SU-DHL-6 (cell line): ENCODE measurements around the gene MAPKAPK2.

ENCODE experiments used
- H2AFZ ChIP-seq: fragments of 200-600 bp; sonication (generic); 2 replicates; pipeline ENCODE4 v1.6.1; 2014; ENCODE audit warnings: low read depth, mild to moderate bottlenecking, moderate library complexity, mixed read lengths, antibody characterized with exemption, low read length; ENCODE audit not compliant: severe bottlenecking
- H3F3A ChIP-seq: fragments of 200-600 bp; shearing (Covaris generic); 2 replicates; pipeline ENCODE4 v1.6.0; 2016; ENCODE audit warnings: antibody characterized with exemption, mild to moderate bottlenecking; ENCODE audit not compliant: insufficient read depth
- H3K27ac ChIP-seq: fragments of 200-600 bp; sonication (generic); 2 replicates; pipeline ENCODE4 v1.5.1; 2016; ENCODE audit warnings: low read depth, mild to moderate bottlenecking, low read length, moderate library complexity, mixed read lengths
- H3K27me3 ChIP-seq: fragments of 200-600 bp; sonication (generic), shearing (Covaris generic); 2 replicates; pipeline ENCODE4 v1.6.0; 2014; ENCODE audit warnings: mild to moderate bottlenecking, low read length
- H3K36me3 ChIP-seq: fragments of 200-600 bp; sonication (generic); 2 replicates; pipeline ENCODE4 v1.6.1; 2014; ENCODE audit warnings: mild to moderate bottlenecking, low read length, mixed read lengths
- H3K4me2 ChIP-seq: fragments of 300-600, 200-600 bp; shearing (Covaris generic), sonication (generic); 2 replicates; pipeline ENCODE4 v1.6.0; 2014; ENCODE audit warnings: low read length, low read depth, mild to moderate bottlenecking; ENCODE audit not compliant: poor library complexity, severe bottlenecking
- H3K4me3 ChIP-seq: fragments of 200-600 bp; sonication (generic); 2 replicates; pipeline ENCODE4 v1.5.1; 2014; ENCODE audit warnings: antibody characterized with exemption, low read length, mild to moderate bottlenecking, mixed read lengths; ENCODE audit not compliant: insufficient read depth, poor library complexity, severe bottlenecking
- H3K79me2 ChIP-seq: fragments of 200-600 bp; sonication (generic); 2 replicates; pipeline ENCODE4 v1.6.1; 2014; ENCODE audit warnings: mild to moderate bottlenecking, low read length, moderate library complexity; ENCODE audit not compliant: insufficient read depth
- H3K9ac ChIP-seq: fragments of 200-600 bp; sonication (generic); 2 replicates; pipeline ENCODE4 v1.7.0; 2014; ENCODE audit warnings: mild to moderate bottlenecking, low read length
- H3K9me2 ChIP-seq: fragments of 200-600 bp; sonication (generic); replicated peaks from 2 replicates; pipeline ENCODE4 v1.6.1; 2014; ENCODE audit warnings: low read length; ENCODE audit not compliant: insufficient read depth
- H3K9me3 ChIP-seq: fragments of 200-600 bp; sonication (generic); 2 replicates; pipeline ENCODE4 v1.6.1; 2014; ENCODE audit warnings: low read length, mixed read lengths; ENCODE audit not compliant: insufficient read depth
- H4K20me1 ChIP-seq: fragments of 200-600 bp; sonication (generic); 2 replicates; pipeline ENCODE4 v1.6.1; 2014; ENCODE audit warnings: low read depth, mild to moderate bottlenecking, antibody characterized with exemption, low read length, moderate library complexity, mixed read lengths
- EZH2phosphoT487 ChIP-seq: fragments of 200-600 bp; sonication (generic), shearing (Covaris generic); conservative IDR thresholded peaks from 2 replicates; pipeline ENCODE4 v1.6.1; 2018; ENCODE audit warnings: mild to moderate bottlenecking, antibody characterized with exemption, low read length, moderate library complexity, mixed read lengths
- TF ChIP-seq, protein P1 (sequence below): fragments of 200-600 bp; sonication (generic); IDR thresholded peaks from one replicate; pipeline ENCODE4 v1.5.1; 2017; ENCODE audit warnings: antibody characterized with exemption, mild to moderate bottlenecking, low read length, moderate library complexity; ENCODE audit not compliant: insufficient read depth, poor library complexity, severe bottlenecking

The MAPKAPK2 gene

DNA sequence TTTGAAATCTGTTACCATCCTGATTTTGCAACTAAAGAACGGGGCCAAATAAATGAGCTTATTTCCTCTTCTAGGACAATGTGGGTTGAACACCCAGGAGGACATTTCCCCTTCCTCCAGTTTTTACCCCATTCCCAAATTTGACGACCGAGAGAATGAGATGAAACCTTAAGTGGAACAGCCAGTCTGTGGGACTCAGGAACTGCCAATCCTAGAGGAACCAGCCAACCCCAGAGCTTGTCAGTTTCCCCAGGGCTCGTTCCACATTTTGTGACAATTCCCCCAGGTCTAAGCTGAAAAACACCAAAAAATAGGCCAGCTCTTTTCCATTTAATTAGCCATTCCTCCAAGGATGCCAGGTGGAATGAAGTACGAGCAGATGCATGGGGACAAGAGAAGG is 21.3 kb upstream of the MAPKAPK2 start:
- H3K9ac ChIP-seq = peak overlapping the region; percentile 1; the same call in 1 of the 2 replicates
- no peaks in the 10 kb centered on the region for H3K9me2 ChIP-seq
- H2AFZ ChIP-seq = no peak overlapping the region
- no peaks in the 10 kb centered on the region for H3K36me3 ChIP-seq
- H4K20me1 ChIP-seq = no peaks in the 10 kb centered on the region
- no peak overlapping the region for H3K27ac ChIP-seq
- peak overlapping the region; percentile 39 for H3K4me2 ChIP-seq
- no peaks in the 10 kb centered on the region for H3K27me3 ChIP-seq
- no peak for TF ChIP-seq EZH2phosphoT487
- TF ChIP-seq, protein P1, sequence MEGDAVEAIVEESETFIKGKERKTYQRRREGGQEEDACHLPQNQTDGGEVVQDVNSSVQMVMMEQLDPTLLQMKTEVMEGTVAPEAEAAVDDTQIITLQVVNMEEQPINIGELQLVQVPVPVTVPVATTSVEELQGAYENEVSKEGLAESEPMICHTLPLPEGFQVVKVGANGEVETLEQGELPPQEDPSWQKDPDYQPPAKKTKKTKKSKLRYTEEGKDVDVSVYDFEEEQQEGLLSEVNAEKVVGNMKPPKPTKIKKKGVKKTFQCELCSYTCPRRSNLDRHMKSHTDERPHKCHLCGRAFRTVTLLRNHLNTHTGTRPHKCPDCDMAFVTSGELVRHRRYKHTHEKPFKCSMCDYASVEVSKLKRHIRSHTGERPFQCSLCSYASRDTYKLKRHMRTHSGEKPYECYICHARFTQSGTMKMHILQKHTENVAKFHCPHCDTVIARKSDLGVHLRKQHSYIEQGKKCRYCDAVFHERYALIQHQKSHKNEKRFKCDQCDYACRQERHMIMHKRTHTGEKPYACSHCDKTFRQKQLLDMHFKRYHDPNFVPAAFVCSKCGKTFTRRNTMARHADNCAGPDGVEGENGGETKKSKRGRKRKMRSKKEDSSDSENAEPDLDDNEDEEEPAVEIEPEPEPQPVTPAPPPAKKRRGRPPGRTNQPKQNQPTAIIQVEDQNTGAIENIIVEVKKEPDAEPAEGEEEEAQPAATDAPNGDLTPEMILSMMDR = no peak
- no peaks in the 10 kb centered on the region for H3F3A ChIP-seq
- no peaks in the 10 kb centered on the region for H3K79me2 ChIP-seq
- H3K9me3 ChIP-seq = no peaks in the 10 kb centered on the region
- no peak overlapping the region for H3K4me3 ChIP-seq

DNA sequence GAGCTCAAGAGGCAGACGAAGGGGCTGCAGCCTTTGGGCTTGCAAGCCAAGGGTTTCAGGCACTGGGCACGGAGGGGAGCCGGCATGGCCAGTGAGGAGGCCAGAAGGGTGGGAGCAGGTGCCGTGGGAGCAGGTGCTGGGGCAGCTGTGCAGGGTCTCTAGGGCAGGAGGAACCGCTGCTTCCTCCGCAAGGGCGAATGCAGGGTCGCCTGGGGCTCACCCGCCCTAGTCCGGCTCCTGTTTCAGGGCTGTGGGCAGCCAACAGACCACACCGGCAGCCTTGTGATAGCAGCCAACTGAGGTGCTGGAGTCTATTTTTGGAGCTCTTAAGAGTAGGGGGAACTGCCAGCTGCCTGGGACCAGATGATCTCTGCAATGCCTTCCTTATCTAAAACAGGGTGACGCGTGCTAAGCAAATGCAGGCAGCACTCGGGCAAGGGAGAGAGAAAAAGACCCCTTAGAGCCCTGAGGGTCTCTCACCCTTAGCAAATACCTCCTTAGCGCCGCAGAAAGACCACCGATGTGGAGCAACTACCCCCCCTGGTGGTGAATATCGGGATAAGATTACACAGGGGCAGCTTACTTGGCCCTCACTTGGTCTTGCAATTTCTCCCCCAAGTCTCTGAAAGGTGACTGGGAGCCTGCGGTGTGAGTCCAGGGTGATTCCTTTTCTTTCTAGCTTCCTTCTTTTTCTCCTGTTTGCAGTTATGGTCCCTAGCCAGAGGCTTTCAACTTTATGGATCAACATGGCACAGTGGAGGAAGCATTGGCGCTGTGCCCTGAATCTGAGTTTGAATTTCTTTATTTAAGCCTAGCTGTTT is 20.7 kb upstream of the MAPKAPK2 start:
- H3K36me3 ChIP-seq = no peaks in the 10 kb centered on the region
- no peaks in the 10 kb centered on the region for H3K27me3 ChIP-seq
- H3F3A ChIP-seq = no peaks in the 10 kb centered on the region
- no peak overlapping the region; the same call in 1 of the 2 replicates for H3K27ac ChIP-seq
- no peaks in the 10 kb centered on the region for H3K9me3 ChIP-seq
- H3K4me2 ChIP-seq = peak overlapping the region; percentile 39
- no peaks in the 10 kb centered on the region for H3K79me2 ChIP-seq
- H3K4me3 ChIP-seq = peak overlapping the region; percentile 7
- no peak overlapping the region for H2AFZ ChIP-seq
- no peaks in the 10 kb centered on the region for H4K20me1 ChIP-seq
- TF ChIP-seq EZH2phosphoT487 = no peak
- TF ChIP-seq, protein P1 = peak; percentile 87
- H3K9me2 ChIP-seq = no peaks in the 10 kb centered on the region
- H3K9ac ChIP-seq = peak overlapping the region; percentile 1; the same call in 1 of the 2 replicates

DNA sequence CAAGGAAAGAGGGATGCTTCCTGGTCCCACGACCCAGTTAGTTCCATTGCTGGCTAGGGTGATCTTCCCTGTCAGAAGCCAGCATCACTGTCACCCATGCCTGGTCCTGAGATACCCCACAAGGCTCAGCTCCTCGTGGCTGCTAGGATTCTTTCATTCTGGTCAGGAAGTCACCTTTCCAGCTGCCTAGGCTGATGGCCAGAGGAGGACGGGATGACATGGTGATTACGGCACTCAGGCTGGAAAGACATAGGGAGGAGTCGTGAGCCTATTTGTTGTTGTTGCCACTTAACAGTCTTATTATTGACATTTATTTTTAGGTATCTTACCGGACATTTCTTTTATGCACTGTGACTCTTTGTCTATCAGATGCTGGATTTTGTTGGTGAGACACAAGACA is 20.0 kb upstream of the MAPKAPK2 start:
- Histone ChIP-seq H3K27me3 (no peaks in the 10 kb centered on the region), H3K4me3 (no peak overlapping the region), H3F3A (no peaks in the 10 kb centered on the region), H3K9ac (no peak overlapping the region; the same call in 1 of the 2 replicates), H3K79me2 (no peaks in the 10 kb centered on the region), H2AFZ (no peak overlapping the region), H3K36me3 (no peaks in the 10 kb centered on the region), H3K9me2 (no peaks in the 10 kb centered on the region), H4K20me1 (no peaks in the 10 kb centered on the region), H3K4me2 (peak overlapping the region; percentile 39), H3K27ac (no peak overlapping the region), H3K9me3 (no peaks in the 10 kb centered on the region)
- TF ChIP-seq, protein P1 = no peak
- no peak for TF ChIP-seq EZH2phosphoT487
